RWPE2 (cell line): ENCODE data around the gene IL26.
"Not testable (repeated sequence)": the region's sequence is repeated elsewhere in the genome, so short reads cannot be mapped to it uniquely, and the experiment has no call there.

ENCODE experiments used
- ATAC-seq: fragments of 200-7000 bp; cut with Tn5 transposase; 3 replicates; pipeline ENCODE4 v1.9.1; 2021; ENCODE audit warnings: low read depth
- DNase-seq: peaks from one replicate; pipeline ENCODE4 v3.0.0-alpha.2; 2020; ENCODE audit warnings: low spot score
- H3K27ac ChIP-seq: fragments of 450-650 bp; 2 replicates; pipeline ENCODE4 v1.5.1; 2017; ENCODE audit warnings: mild to moderate bottlenecking; ENCODE audit not compliant: poor library complexity, severe bottlenecking
- H3K27me3 ChIP-seq: fragments of 250-450 bp; sonication (Bioruptor Pico); 2 replicates; pipeline ENCODE4 v1.5.1; 2021; ENCODE audit warnings: mild to moderate bottlenecking, moderate library complexity; ENCODE audit not compliant: insufficient read depth, poor library complexity, severe bottlenecking
- H3K36me3 ChIP-seq: fragments of 250-450 bp; sonication (Bioruptor Pico); 2 replicates; pipeline ENCODE4 v1.5.1; 2020; ENCODE audit warnings: low read depth, mild to moderate bottlenecking, moderate library complexity
- H3K4me1 ChIP-seq: fragments of 250-450 bp; sonication (Bioruptor Pico); 2 replicates; pipeline ENCODE4 v1.5.1; 2021; ENCODE audit warnings: mild to moderate bottlenecking, moderate library complexity; ENCODE audit not compliant: insufficient read depth, poor library complexity, severe bottlenecking
- H3K4me3 ChIP-seq: fragments of 250-450 bp; sonication (Bioruptor Pico); 2 replicates; pipeline ENCODE4 v1.5.1; 2021; ENCODE audit warnings: mild to moderate bottlenecking, moderate library complexity; ENCODE audit not compliant: severe bottlenecking
- H3K9me3 ChIP-seq: fragments of 250-450 bp; sonication (Bioruptor Pico); 2 replicates; pipeline ENCODE4 v1.5.1; 2021; ENCODE audit warnings: mild to moderate bottlenecking, moderate library complexity; ENCODE audit not compliant: severe bottlenecking
- TF ChIP-seq, protein P1 (sequence below): fragments of 450-650 bp; IDR thresholded peaks from one replicate; pipeline ENCODE4 v1.5.1; 2017; ENCODE audit warnings: mild to moderate bottlenecking, moderate library complexity; ENCODE audit not compliant: poor library complexity, severe bottlenecking

IL26 gene

GRCh38 chr12:68178774-68179439 is 46.7 kb downstream of the IL26 start:
- H3K4me1 ChIP-seq, result no peaks in the 10 kb centered on the region
- DNase-seq, result no peak
- H3K36me3 ChIP-seq, result no peaks in the 10 kb centered on the region
- TF ChIP-seq, protein P1, sequence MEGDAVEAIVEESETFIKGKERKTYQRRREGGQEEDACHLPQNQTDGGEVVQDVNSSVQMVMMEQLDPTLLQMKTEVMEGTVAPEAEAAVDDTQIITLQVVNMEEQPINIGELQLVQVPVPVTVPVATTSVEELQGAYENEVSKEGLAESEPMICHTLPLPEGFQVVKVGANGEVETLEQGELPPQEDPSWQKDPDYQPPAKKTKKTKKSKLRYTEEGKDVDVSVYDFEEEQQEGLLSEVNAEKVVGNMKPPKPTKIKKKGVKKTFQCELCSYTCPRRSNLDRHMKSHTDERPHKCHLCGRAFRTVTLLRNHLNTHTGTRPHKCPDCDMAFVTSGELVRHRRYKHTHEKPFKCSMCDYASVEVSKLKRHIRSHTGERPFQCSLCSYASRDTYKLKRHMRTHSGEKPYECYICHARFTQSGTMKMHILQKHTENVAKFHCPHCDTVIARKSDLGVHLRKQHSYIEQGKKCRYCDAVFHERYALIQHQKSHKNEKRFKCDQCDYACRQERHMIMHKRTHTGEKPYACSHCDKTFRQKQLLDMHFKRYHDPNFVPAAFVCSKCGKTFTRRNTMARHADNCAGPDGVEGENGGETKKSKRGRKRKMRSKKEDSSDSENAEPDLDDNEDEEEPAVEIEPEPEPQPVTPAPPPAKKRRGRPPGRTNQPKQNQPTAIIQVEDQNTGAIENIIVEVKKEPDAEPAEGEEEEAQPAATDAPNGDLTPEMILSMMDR, result no peak
- H3K27ac ChIP-seq, result no peak overlapping the region
- ATAC-seq, result no peak
- no peak overlapping the region for H3K4me3 ChIP-seq
- H3K9me3 ChIP-seq, result no peaks in the 10 kb centered on the region
- no peaks in the 10 kb centered on the region for H3K27me3 ChIP-seq

DNA sequence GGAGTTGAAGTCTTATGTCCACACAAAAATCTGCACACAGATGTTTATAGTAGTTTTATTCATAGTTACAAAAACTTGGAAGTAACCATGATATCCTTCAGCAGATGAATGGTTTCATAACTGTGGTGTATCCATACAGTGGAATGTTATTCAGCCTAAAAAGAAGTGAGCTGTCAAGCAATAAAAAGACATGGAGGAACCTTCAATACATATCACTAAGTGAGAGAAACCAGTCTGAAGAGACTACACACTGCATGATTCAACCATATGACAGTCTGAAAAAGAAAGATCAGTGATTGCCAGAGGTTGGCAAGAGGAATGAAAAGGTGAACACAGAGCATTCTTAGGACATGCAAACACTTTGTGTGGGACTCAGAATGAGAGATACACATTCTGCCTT is 47.4 kb downstream of the IL26 start:
- H3K36me3 ChIP-seq, result no peaks in the 10 kb centered on the region
- TF ChIP-seq, protein P1, result no peak
- H3K9me3 ChIP-seq, result no peaks in the 10 kb centered on the region
- no peaks in the 10 kb centered on the region for H3K4me1 ChIP-seq
- ATAC-seq (no peak), DNase-seq (no peak)
- H3K27ac ChIP-seq, result no peak overlapping the region
- no peaks in the 10 kb centered on the region for H3K27me3 ChIP-seq
- no peak overlapping the region for H3K4me3 ChIP-seq

GRCh38 chr12:68177562-68177961 is 48.0 kb downstream of the IL26 start:
- TF ChIP-seq, protein P1, result no peak
- no peaks in the 10 kb centered on the region for H3K27me3 ChIP-seq
- no peaks in the 10 kb centered on the region for H3K4me1 ChIP-seq
- DNase-seq (no peak), ATAC-seq (no peak)
- H3K36me3 ChIP-seq, result no peaks in the 10 kb centered on the region
- no peak overlapping the region for H3K4me3 ChIP-seq
- H3K9me3 ChIP-seq, result no peaks in the 10 kb centered on the region
- H3K27ac ChIP-seq, result no peak overlapping the region

DNA sequence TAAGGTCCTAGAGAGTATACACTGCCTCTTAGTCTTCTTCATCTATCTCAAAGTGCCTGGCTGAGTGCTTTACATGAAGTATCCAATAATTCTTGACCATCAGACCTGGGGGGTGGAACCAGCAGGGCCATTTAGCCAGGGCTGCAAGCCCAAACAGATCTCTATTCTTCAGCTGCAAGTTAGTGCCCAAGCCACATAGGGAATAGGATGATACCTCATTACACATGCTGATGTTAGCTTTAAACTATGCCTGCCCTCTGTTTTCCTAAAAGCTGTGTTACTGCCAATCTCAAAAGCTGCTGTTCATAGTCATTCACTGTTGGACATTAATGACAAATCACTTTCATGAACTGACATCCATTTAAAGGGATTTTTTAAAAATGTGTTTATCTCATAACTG is 49.4 kb downstream of the IL26 start:
- Histone ChIP-seq H3K4me1 (no peaks in the 10 kb centered on the region), H3K36me3 (no peaks in the 10 kb centered on the region), H3K9me3 (no peaks in the 10 kb centered on the region), H3K27ac (no peak overlapping the region), H3K4me3 (no peak overlapping the region), H3K27me3 (no peaks in the 10 kb centered on the region)
- TF ChIP-seq, protein P1, result no peak
- DNase-seq (no peak), ATAC-seq (no peak)

GRCh38 chr12:68175557-68176061 is 50.0 kb downstream of the IL26 start:
- Histone ChIP-seq H3K27me3 (no peaks in the 10 kb centered on the region), H3K4me3 (no peak overlapping the region), H3K4me1 (no peaks in the 10 kb centered on the region), H3K36me3 (no peaks in the 10 kb centered on the region), H3K9me3 (no peaks in the 10 kb centered on the region), H3K27ac (no peak overlapping the region)
- DNase-seq, result no peak
- TF ChIP-seq, protein P1, result no peak
- no peak for ATAC-seq

GRCh38 chr12:68174761-68175160 is 50.8 kb downstream of the IL26 start:
- not testable (repeated sequence) for ATAC-seq, H3K27ac ChIP-seq, H3K36me3 ChIP-seq, H3K9me3 ChIP-seq, H3K4me1 ChIP-seq, DNase-seq, H3K4me3 ChIP-seq, H3K27me3 ChIP-seq
